NB4 (cell line): ENCODE results near the gene NFAM1.

Experiments used
- DNase-seq: peaks from one replicate; pipeline ENCODE4 v3.0.0; 2010; ENCODE audit warnings: low read depth
- H3K4me3 ChIP-seq: one replicate; pipeline ENCODE4 v1.5.1; 2011; ENCODE audit warnings: mild to moderate bottlenecking, low read depth, low read length, moderate library complexity
- MYC ChIP-seq: IDR thresholded peaks from 2 replicates; pipeline ENCODE4 v1.6.1; 2011; ENCODE audit warnings: low read depth, low read length
- POLR2A ChIP-seq: IDR thresholded peaks from 2 replicates; pipeline ENCODE4 v1.6.1; 2011; ENCODE audit warnings: mild to moderate bottlenecking; ENCODE audit not compliant: insufficient read length; ENCODE audit errors: extremely low read depth
- TF ChIP-seq, protein P1 (sequence below): IDR thresholded peaks from one replicate; pipeline ENCODE4 v1.5.1; 2012; ENCODE audit warnings: low read depth, low read length
- TF ChIP-seq, protein P2 (sequence below): IDR thresholded peaks from 2 replicates; pipeline ENCODE4 v1.6.1; 2011; ENCODE audit warnings: low read depth, low read length

NFAM1 gene

DNA sequence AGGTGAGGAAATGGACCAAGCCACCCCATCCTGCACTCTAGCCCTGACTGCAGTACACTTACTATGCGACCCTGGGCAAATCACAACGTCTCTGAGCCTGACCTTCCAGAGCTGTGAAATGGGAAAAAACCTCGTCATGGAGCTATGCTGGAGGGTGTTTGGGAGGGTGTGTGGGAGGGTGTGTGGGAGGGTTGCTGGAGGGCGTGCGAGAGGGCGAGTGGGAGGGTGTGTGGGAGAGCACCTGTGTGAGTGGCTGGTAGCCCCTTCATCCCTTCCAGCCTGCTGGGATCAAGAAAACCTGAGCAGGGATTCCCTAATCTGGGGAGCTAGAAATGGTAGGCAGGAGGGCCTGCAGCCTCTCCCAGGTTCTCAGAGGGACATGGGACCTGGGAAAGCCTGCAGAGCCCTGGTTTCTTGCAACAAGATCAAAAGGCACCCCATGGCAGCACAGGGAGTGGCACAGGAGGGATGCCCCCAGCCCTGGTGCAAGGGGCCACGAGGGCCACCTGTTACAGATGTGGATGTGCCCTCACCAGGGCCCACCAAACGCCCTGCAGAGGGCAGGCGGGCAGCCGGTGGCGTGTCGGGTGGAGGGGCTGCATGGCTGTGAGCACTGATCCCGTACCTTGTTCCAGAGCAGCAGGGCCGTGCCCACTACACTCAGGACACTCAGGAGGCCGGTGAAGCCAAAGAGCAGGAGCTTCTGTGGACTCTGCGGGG is 23.2 kb downstream of the NFAM1 start:
- DNase-seq: no peak
- H3K4me3 ChIP-seq: no peak overlapping the region
- no peak for TF ChIP-seq MYC
- TF ChIP-seq, protein P1, sequence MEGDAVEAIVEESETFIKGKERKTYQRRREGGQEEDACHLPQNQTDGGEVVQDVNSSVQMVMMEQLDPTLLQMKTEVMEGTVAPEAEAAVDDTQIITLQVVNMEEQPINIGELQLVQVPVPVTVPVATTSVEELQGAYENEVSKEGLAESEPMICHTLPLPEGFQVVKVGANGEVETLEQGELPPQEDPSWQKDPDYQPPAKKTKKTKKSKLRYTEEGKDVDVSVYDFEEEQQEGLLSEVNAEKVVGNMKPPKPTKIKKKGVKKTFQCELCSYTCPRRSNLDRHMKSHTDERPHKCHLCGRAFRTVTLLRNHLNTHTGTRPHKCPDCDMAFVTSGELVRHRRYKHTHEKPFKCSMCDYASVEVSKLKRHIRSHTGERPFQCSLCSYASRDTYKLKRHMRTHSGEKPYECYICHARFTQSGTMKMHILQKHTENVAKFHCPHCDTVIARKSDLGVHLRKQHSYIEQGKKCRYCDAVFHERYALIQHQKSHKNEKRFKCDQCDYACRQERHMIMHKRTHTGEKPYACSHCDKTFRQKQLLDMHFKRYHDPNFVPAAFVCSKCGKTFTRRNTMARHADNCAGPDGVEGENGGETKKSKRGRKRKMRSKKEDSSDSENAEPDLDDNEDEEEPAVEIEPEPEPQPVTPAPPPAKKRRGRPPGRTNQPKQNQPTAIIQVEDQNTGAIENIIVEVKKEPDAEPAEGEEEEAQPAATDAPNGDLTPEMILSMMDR: no peak
- no peak for TF ChIP-seq POLR2A
- TF ChIP-seq, protein P2, sequence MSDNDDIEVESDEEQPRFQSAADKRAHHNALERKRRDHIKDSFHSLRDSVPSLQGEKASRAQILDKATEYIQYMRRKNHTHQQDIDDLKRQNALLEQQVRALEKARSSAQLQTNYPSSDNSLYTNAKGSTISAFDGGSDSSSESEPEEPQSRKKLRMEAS: no peak

DNA sequence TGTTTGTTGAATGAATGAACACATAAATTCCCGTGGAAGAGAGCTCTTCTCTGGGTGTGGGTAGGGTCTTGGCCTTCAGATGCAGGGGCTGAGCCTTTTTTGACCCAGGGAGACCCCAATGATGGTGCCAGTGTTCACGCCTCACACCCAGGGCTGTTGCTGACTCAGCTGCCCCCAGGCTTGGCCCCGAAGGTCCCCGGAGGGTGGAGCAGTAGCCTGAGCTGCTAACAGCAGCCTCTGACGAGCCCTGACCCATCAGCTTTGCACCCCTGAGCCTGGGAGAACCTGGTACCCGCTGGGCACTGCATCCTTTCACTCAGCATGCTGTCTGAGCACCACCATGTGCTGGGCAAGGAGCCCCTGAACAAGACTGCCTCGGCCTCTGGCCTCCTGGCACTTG is 23.9 kb downstream of the NFAM1 start:
- H3K4me3 ChIP-seq: no peak overlapping the region
- TF ChIP-seq POLR2A (no peak), MYC (no peak)
- TF ChIP-seq, protein P1: no peak
- TF ChIP-seq, protein P2: no peak
- DNase-seq: no peak

DNA sequence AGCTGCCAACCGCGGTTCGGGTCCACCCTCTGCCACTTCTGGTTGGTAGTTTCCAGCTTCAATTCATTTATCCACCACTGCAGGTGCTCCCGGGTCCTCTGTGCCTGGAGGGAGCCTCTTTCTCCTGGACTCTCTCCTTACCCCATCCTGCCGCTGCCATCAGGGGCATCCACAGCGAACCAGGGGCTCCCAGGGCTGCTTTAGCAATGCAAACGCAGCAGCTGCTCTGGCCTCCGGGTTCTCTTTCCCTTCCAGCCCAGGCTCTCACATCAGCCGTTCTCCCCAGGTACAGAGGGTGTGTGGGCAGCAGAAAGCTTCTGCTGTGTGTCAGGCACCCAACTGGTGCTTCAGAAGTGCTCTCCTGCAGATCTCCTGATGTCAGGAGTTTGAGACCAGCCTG is 27.9 kb downstream of the NFAM1 start:
- TF ChIP-seq, protein P2: no peak
- TF ChIP-seq POLR2A: no peak
- no peak overlapping the region for H3K4me3 ChIP-seq
- DNase-seq: no peak

DNA sequence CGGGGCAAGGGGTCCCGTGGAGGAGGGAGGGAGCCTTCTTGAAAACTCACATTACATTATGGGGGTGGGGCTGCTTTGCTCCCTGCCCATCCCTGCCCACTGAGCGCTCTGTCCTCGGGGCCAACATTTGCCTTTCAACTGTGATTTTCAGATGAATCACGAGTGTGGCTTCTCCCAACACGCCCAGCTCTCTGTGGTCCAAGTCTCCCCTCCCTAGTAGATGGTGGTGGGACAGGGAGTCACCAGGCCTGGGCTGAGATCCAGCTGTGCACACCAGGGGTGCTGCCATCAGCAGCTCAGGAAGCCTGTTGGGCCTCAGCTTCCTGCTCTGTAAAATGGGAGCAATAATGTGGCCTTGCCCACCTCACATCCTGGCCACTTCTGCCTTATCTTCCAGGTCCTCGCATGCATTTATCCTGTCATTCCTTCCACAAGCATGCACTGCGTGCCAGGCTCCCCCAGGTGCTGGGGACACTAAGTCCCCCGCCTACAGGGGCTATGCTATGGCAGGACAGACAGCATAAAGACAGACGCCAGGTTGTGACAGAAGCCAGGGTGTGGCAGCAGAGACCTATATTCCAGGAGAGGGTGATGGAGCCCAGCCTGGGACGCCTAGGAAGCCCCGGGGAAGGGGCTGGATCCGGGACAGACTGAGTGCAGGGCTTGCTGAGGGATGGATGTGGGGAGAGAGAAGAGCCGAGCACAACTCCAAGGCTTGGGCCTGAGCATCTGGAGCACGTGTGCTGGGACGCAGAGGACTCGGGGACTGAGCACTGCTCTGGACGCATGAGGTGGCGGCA is 30.5 kb downstream of the NFAM1 start:
- TF ChIP-seq, protein P2: no peak
- TF ChIP-seq MYC (no peak), POLR2A (no peak)
- TF ChIP-seq, protein P1: no peak
- peak; percentile 41 for DNase-seq
- no peak overlapping the region for H3K4me3 ChIP-seq

DNA sequence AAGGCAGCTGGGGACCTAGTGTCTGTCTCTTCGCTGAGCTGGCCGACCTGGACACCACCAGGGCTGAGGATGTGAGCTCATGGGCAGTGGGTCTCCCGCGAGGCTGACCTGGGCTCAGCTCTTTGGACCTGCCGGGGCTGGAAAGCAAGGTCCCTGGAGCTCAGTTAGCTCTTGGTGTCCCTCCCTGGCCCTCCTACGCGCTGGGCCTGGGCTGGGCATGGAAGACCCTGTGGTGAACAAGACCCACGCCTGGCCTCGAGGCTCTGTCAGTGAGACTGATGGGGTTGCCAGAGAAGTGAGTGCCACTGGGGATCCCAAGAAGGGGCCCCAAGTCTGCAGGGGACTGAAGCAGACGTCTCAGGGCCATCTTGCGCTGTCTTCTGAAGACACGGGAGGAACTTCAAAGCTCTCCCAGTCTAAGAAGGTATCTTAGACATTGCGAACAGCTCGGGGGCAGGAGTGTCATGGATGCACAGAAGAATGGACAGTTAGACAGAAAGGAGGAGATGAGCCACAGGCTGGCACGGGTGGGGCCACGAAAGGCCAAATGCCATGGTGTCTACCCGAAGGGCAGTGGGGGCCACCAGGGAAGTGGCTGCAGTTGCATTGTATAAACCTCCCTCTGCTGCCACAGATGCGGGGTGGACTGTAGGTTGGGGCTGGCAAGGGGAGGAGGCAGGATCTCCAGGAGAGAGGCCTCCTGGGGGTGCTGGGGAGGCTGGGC is 31.2 kb downstream of the NFAM1 start:
- TF ChIP-seq, protein P2: no peak
- TF ChIP-seq POLR2A: no peak
- TF ChIP-seq, protein P1: no peak
- TF ChIP-seq MYC: no peak
- H3K4me3 ChIP-seq: no peak overlapping the region
- no peak for DNase-seq
